ENCODE data around the gene CAPS2.
"Not testable (repeated sequence)": the region's sequence is repeated elsewhere in the genome, so short reads cannot be mapped to it uniquely, and the experiment has no call there.

The CAPS2 gene

DNA sequence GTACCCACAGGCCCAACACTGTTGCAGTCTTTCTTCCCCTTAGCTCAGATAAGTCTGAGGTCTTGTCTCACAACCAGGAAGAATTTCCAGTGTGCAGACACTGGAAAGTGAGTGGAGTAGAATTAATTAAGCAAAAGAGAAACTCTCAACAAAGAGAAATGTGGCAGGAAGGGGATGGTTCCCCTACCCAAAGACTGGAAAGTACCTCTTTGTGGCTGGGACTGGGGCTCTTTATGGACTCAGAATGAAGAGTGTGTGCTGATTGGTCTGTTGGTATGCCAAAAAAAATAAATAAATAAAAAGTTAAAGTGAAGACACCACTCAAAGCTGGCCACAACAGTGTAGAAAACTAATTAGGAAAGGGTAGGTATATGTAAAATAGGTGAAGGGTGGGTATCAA is 30.8 kb upstream of the CAPS2 start:
- DNase-seq (ENCODE audit: low read depth) = no peak
- TF ChIP-seq CTCF (conservative IDR thresholded peaks at IDR 0.05; ENCODE audit: low read depth, low read length) = no peak
- no peak overlapping the region for H3K4me3 ChIP-seq (ENCODE audit: low read depth, low read length)

- no peak for TF ChIP-seq CTCF (conservative IDR thresholded peaks at IDR 0.05; ENCODE audit: low read depth, low read length)
- DNase-seq (ENCODE audit: low read depth) = no peak
- H3K4me3 ChIP-seq (ENCODE audit: low read depth, low read length) = no peak overlapping the region
Measured at GRCh38 chr12:75354011-75354410, 23.9 kb upstream of the CAPS2 start.

DNA sequence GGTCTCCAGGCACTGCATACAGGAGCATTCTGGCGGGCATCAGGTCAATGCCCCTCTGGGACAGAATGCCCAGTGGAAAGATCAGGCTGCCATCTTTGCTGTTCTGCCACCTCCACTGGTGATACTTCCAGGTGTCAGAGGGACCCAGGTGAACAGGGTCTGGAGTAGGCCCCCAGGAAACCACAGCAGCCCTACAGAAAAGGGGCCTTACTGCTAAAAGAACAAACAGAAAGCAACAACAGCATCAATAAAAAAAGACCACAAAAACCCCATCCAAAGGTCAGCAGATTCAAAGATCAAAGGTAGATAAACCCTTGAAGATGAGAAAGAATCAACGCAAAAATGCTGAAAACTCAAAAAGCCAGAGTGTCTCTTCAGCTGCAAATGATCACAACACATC is 20.3 kb upstream of the CAPS2 start:
- no peak overlapping the region for H3K4me3 ChIP-seq (ENCODE audit: low read depth, low read length)
- TF ChIP-seq CTCF (conservative IDR thresholded peaks at IDR 0.05; ENCODE audit: low read depth, low read length) = no peak
- no peak for DNase-seq (ENCODE audit: low read depth)

DNA sequence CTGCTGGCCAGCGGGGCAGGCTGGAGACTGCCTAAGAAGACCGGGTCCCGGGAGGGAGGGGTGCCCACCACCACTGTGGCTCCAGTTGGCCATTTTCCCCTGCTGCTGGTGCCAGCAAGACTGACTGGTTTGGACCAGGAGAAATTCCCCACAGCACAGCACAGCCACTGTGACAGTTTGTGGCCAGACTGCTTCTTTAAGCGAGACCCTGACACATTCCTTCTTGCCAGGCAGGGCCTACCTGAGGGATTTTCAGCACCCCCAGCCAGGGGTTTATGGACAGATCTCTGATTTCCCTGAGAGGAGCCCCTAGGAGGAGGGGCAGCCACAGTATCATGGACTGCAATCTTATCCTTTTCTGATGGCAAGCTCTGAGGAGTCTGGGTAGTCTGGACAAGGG is 19.8 kb upstream of the CAPS2 start:
- H3K4me3 ChIP-seq (ENCODE audit: low read depth, low read length) = no peak overlapping the region
- DNase-seq (ENCODE audit: low read depth) = no peak
- TF ChIP-seq CTCF (conservative IDR thresholded peaks at IDR 0.05; ENCODE audit: low read depth, low read length) = no peak

DNA sequence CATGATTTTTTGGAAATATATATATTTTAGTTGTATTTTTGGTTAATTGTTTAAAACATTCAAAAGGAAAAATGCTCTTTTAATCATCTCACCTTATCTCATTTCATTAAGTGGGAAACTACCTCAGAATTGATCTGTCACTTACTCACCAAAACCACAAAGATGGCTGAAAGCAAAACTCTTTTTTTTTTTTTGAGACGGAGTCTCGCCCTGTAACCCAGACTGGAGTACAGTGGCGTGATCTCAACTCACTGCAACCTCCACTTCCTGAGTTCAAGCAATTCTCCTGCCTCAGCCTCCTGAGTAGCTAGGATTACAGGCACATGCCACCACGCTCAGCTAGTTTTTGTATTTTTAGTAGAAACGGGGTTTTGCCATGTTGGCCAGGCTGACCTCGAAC is 16.1 kb upstream of the CAPS2 start:
- not testable (repeated sequence) for H3K4me3 ChIP-seq (ENCODE audit: low read depth, low read length); DNase-seq (ENCODE audit: low read depth)

DNA sequence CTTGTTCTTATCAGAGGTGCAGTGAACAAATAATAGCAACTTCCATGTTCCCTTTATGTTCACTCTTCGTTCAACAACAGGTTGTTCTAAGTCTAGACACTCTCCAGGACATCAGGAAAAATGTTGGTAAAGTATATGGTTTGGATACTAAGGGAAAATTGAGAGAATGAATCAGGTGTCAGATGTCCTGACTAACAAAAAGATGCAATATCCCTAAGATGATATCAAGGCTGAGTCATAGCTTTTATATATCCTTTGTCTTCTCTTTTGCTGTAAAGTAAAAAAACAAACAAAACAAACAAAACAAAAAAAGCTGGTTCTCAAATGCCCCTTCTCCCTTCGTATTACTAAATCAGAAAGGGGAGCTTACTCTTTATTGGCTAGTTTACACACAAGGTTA is 15.4 kb upstream of the CAPS2 start:
- H3K4me3 ChIP-seq (ENCODE audit: low read depth, low read length) = no peak overlapping the region
- DNase-seq (ENCODE audit: low read depth) = no peak
- no peak for TF ChIP-seq CTCF (conservative IDR thresholded peaks at IDR 0.05; ENCODE audit: low read depth, low read length)

GRCh38 chr12:75341873-75342272 is 11.7 kb upstream of the CAPS2 start:
- H3K4me3 ChIP-seq (ENCODE audit: low read depth, low read length) = no peak overlapping the region
- DNase-seq (ENCODE audit: low read depth) = no peak
- TF ChIP-seq CTCF (conservative IDR thresholded peaks at IDR 0.05; ENCODE audit: low read depth, low read length) = no peak

GRCh38 chr12:75337905-75338304 is 7.8 kb upstream of the CAPS2 start:
- H3K4me3 ChIP-seq (ENCODE audit: low read depth, low read length) = no peak overlapping the region
- no peak for TF ChIP-seq CTCF (conservative IDR thresholded peaks at IDR 0.05; ENCODE audit: low read depth, low read length)
- no peak for DNase-seq (ENCODE audit: low read depth)

Data from choroid plexus epithelial cell (primary cell).